RKO (cell line): ENCODE measurements around the gene MLLT10.
"Not testable (repeated sequence)": the region's sequence is repeated elsewhere in the genome, so short reads cannot be mapped to it uniquely, and the experiment has no call there.

Experiments
- DNase-seq: peaks from one replicate; pipeline ENCODE4 v3.0.0-alpha.2; 2016; ENCODE audit warnings: low spot score

The MLLT10 gene

DNA sequence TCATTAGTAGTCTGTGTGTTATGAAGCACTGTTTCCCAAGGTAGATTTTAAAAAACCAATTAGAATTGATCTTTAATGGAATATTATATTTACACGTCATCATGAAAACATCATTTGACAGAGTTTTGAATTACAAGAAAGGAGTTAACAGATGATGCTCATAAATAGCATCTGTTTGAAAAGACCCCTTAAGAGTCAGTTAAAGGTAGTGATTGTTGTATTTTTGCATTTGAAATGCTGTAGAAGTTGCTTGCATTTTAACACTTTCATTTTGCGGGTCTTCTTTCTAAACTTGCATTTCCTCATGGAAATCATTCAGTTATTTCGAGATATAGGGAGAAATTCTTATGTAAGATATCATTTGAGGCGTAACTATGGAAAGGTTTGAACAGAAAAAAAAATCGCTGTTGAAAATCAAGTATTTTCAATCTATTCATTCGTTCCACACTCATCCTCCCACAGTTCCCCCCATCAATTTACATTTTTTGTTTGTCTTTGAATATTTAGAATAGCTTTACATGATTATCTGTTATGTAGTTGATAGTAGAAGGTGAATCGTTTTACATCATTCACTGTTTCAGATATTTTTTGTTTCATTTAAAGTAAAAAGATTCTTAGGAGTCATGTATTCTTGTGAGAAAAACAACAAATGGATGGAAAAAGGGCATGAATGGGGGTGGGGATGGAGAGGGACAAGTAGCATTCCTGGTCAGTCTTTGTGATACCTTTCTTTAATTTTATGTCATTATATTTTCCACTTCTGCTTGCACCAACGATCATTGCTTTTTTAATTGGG, 5.6 kb upstream of the MLLT10 start:
- no peak for DNase-seq

DNA sequence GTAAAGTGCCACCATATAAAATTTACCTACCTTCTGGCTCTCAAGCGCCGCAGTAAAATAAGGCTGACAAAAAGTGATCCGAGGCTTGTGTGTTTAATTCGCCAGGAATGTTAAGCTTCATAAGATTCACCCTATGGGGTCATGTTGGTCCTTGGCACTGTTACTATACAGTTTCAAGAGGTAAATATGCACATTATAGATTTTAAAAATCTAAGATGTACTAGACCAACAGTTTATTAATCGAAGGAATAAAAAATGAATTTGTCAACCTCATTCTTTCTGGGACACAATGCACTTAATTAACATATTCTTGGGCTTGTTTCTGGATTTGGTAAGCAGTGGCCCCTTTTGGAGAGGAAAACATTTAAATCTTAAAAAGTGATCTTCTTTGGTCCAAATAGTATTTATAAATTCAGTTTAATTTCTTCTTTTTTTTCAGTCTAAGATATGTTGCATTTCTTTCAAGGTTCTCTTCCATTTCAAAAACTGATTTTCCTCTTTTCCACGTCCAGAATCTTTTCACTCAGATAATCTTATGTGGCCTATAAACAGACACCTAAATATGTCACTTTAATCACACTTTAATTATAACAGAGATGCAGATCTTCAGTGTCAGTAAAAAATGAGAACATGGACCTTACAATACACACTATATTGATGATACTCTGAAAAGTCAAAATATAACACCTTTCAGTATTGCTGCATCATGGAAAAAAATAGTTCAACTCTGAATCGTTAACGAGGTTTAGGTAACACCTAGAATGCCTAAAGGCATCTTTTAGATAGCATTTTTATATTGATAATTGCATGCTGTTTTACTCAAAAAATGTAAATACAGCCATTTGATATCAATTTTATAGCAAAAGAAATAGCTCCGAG, 4.8 kb upstream of the MLLT10 start:
- no peak for DNase-seq

DNA sequence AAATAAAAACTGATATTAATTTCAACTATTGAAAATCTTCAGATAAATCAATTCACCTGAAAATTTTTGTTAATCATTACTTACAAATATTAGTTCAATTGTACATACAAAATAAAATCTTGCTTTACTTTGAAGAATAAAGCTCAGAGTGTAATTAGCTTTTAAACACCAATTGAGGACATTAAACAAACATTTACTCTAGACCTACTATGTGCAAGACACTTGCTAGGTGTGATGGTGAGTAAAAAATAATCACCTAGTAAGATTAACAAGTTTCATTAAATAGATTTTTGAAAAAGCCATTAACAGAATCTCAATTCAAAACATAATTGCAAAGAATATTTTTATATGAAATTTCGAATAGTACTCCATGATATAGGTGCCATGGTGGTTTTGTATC, 3.9 kb upstream of the MLLT10 start:
- DNase-seq: no peak

- no peak for DNase-seq
Observed at GRCh38 chr10:21530641-21531040, 3.4 kb upstream of the MLLT10 start.

DNA sequence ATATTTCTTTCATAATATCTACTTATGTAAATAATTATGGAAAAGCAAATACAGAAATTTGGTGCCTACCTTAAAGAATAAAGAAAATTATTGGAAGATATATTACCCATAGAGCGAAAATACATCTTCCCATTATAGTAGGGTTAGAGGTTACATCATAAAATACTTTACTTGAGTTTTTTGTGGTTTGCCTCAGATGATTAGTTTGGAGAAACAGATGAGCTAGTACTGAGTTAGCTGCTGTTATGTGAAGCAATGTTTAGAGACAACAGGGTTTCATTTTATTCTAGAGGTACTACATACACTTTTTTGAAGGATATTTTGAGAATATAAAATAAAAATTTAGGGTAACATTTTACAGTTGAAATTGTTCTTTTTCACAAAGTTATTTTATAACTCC, 2.9 kb upstream of the MLLT10 start:
- peak; percentile 43 for DNase-seq

DNA sequence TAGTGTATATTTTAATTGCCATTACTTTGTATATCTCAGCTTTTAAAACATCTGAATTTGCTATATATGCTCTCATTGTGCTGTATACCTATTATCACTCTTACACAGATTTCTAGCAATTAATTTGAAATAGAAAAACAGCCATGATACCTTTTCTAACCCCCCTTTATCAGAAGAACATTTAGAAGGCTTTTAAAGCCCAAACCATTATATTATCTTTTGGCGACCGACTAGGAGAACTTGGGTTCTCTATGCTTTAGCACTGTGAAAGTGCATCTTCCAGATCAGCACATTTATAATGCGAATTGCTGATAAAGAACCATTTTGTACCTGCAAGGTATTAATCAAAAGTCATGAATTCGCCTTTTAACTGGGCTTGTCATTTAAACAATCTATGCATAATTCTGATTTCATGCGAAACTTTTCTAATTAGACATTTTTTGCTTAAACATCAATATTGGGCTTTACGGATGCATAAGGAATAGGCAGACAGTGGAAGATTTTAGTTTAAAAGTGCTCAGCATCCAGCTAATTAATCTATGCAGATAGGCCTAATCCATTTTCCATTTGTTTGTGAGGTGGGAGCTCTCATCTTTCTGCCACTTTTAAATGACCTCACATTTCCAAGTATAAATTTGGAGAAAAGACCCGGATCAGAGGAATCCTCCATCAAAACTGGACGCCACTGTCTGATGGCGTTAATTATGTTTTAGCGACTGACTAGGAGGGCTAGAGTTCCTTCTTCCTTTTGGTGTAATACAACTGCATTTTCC, 1.2 kb upstream of the MLLT10 start:
- DNase-seq: peak; percentile 64

DNA sequence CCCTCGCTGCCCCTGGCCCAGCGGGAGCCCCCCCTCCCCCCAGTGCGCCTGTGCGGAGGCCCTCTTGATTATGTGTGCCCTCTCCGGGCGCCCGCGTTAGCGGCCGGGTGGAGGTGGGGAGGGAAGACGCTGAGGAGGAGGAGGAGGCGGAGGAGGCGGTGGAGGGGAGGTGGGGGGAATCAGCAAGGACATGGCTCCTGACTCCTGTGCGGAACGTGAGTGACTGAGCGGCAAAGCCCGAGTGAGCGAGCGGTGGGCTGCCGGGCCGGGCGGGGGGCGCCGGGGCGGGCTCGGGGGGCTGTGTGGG, 201 bp downstream of the MLLT10 start:
- no peak for DNase-seq

- peak; percentile 80 for DNase-seq
Observed at GRCh38 chr10:21534604-21535493, 817 bp downstream of the MLLT10 start.

DNA sequence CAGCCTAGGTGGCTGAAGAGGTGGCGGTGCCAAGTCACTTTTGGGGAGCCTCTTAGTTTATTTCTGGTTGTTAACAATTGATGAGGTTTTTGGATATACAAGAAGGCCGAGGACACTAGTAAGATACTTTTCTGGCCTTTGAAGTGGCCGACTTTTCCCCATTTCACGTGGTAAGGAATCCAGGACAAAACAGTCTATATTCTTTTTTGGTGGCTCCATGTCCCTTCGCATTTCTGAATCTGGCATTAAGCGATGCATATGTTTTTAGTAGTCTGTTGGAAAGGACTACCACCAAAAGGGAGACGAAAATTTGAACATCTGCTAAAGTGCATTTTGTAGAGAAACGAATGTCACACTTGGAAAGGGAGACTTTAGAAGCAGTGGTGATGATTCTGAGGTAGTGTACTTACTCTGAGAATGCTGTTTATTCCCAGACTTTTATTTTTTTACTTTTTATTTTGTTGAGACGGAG, 1.5 kb downstream of the MLLT10 start:
- peak; percentile 43 for DNase-seq

GRCh38 chr10:21535976-21536375, 1.9 kb downstream of the MLLT10 start:
- DNase-seq: not testable (repeated sequence)

GRCh38 chr10:21536874-21537273, 2.8 kb downstream of the MLLT10 start:
- no peak for DNase-seq

DNA sequence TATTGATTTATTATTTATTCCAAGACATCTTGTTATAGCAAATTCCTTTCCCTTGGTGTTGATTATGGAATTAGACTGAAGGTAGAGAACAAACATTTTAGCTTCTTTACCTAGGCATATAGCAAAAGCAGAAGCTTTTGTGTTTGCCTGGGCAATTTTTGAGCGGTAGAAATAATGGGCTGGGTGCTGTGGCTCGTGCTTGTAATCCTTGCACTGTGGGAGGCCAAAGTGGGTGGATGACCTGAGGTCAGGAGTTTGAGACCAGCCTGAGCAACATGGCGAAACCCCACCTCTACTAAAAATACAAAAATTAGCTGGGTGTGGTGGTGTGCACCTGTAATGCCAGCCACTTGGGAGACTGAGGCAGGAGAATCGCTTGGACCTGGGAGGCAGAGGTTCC, 6.7 kb downstream of the MLLT10 start:
- not testable (repeated sequence) for DNase-seq

- no peak for DNase-seq
Observed at GRCh38 chr10:21547246-21547645, 13.2 kb downstream of the MLLT10 start.

GRCh38 chr10:21552638-21553037, 18.6 kb downstream of the MLLT10 start:
- no peak for DNase-seq

DNA sequence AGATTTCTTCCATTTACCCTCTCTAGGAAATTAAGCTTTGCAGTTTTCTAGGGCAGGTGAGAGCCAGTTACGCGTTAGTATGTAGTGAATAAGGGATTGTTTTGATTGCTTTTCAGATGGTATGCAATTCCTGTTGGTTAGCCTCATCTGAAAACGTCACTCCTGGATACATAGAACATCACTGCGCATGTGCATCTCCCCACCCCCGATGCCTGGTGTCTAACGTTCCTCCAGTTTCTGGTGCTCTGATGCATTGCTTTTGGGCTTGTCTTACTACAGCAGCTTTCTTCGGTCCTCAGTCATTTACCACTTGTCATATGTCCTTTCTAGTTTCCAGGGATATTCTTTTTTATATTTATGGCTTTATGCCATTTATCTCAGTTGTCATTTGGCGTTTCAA, 22.5 kb downstream of the MLLT10 start:
- DNase-seq: no peak

DNA sequence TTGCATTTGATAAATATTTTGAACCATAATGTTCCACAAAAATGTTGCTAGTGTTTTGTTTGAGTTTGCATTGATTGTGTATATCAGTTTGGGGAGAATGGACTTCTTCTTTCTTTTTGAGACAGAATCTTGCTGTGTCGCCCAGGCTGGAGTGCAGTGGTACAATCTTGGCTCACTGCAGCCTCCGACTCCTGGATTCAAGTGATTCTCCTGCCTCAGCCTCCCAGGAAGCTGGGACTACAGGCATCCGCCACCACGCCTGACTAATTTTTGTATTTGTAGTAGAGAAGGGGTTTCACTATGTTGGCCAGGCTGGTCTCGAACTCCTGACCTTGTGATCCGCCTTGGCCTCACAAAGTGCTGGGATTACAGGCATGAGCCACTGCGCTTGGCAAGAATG, 25.0 kb downstream of the MLLT10 start:
- DNase-seq: not testable (repeated sequence)

GRCh38 chr10:21570761-21571521, 36.9 kb downstream of the MLLT10 start:
- no peak for DNase-seq

- DNase-seq: no peak
Observed at GRCh38 chr10:21572578-21572977, 38.5 kb downstream of the MLLT10 start.

DNA sequence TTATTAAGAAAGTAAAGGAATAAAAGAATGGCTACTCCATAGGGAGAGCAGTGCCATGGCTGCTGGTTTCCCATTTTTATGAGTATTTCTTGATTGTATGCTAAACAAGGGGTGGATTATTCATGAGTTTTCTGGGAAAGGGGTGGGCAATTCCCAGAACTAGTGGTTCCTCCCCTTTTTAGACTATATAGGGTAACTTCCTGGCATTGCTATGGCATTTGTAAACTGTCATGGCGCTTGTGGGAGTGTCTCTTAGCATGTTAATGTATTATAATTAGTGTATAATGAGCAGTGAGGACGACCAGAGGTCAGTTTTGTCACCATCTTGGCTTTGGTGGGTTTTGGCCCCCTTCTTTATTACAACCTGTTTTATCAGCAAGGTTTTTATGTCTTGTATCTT, 40.5 kb downstream of the MLLT10 start:
- DNase-seq: not testable (repeated sequence)

GRCh38 chr10:21579291-21579690, 45.3 kb downstream of the MLLT10 start:
- no peak for DNase-seq

GRCh38 chr10:21581421-21581834, 47.4 kb downstream of the MLLT10 start:
- not testable (repeated sequence) for DNase-seq
